Measurements from ENCODE around the gene SLC35B2.
A peak's percentile ranks its signal among the peaks of the same experiment; 100 is the strongest.

SLC35B2 gene

GRCh38 chr6:44251576-44252524, 5.5 kb downstream of the SLC35B2 start:
- no peak for DNase-seq

GRCh38 chr6:44250718-44251123, 6.6 kb downstream of the SLC35B2 start:
- DNase-seq: no peak

GRCh38 chr6:44250067-44250717, 7.1 kb downstream of the SLC35B2 start:
- DNase-seq: no peak

GRCh38 chr6:44249082-44249748, 8.1 kb downstream of the SLC35B2 start:
- no peak for DNase-seq

- no peak for DNase-seq
These were observed 8.7 kb downstream of the SLC35B2 start for GRCh38 chr6:44248579-44248978.

- no peak for DNase-seq
These were observed 9.7 kb downstream of the SLC35B2 start for GRCh38 chr6:44247338-44248302.

GRCh38 chr6:44246663-44247337, 10.5 kb downstream of the SLC35B2 start, which contains the start of gene HSP90AB1:
HSP90AB1 (plus strand) TSS chr6:44247101; CDS start chr6:44248630, 1,529 bp downstream.
- DNase-seq: peak; percentile 64 to 96

- peak in 1 of 2 experiments; percentile 74 for DNase-seq
These were observed 11.2 kb downstream of the SLC35B2 start for GRCh38 chr6:44245912-44246662.

- peak in 1 of 2 experiments; percentile 63 for DNase-seq
These were observed 11.9 kb downstream of the SLC35B2 start for GRCh38 chr6:44245391-44245911.

GRCh38 chr6:44243345-44243744, 14.0 kb downstream of the SLC35B2 start:
- DNase-seq: no peak

- no peak for DNase-seq
These were observed 18.5 kb downstream of the SLC35B2 start for GRCh38 chr6:44238687-44239350.

- DNase-seq: peak in 1 of 2 experiments; percentile 39
These were observed 19.4 kb downstream of the SLC35B2 start for GRCh38 chr6:44237813-44238433.

- DNase-seq: peak in 1 of 2 experiments; percentile 42
These were observed 20.1 kb downstream of the SLC35B2 start for GRCh38 chr6:44237021-44237812.

- no peak for DNase-seq
These were observed 21.3 kb downstream of the SLC35B2 start for GRCh38 chr6:44235891-44236516.

GRCh38 chr6:44235269-44235668, 22.1 kb downstream of the SLC35B2 start:
- no peak for DNase-seq

- DNase-seq: peak in 1 of 2 experiments; percentile 75
These were observed 23.0 kb downstream of the SLC35B2 start for GRCh38 chr6:44234101-44235025.

Data from cerebellar nuclear complex (tissue), 1 donor.